GM12878 (cell line): ENCODE results near the gene FUT6. TPM values are rescaled to one million over a fixed set of nuclear protein-coding genes. Genes with fewer than 3 reads are reported as not detected.

Source experiments
- ATAC-seq: fragments of 200-7000 bp; cut with Tn5 transposase; 3 replicates; pipeline ENCODE4 v1.9.1; 2020; ENCODE audit warnings: mild to moderate bottlenecking, moderate library complexity
- BruUV-seq: library from RNA; stranded (reverse); fragments of 400-500 nt; replicated peaks from 2 replicates; lab custom pipeline; 2021; lab: Mats Ljungman, UMichigan
- CTCF ChIA-PET: fragments of 300-600 bp; sonication (Branson Sonifier 250); formaldehyde crosslinking; extraction: SDS; loops from one replicate; lab custom pipeline; 2021; ENCODE audit warnings: inconsistent platforms; lab: Yijun Ruan, JAX
- POLR2A ChIA-PET: fragments of 350-600 bp; formaldehyde crosslinking; extraction: SDS; loops from one replicate; lab custom pipeline; 2021; ENCODE audit warnings: inconsistent platforms; lab: Charles Lee
- RAD21 ChIA-PET: fragments of 300-600 bp; sonication (Branson Sonifier 250); formaldehyde crosslinking; loops from one replicate; lab custom pipeline; 2023; ENCODE audit warnings: antibody characterized with exemption; ENCODE audit not compliant: unreplicated experiment; lab: Charles Lee
- SMC1A ChIA-PET: fragments of 300-600 bp; sonication (Branson Sonifier 250); formaldehyde crosslinking; loops from one replicate; lab custom pipeline; 2023; ENCODE audit not compliant: unreplicated experiment, uncharacterized antibody; lab: Charles Lee
- DNase-seq: peaks from one replicate; pipeline ENCODE4 v3.0.0-alpha.2; 2011; ENCODE audit warnings: low read depth, low spot score
- FAIRE-seq: peaks from 3 replicates; lab custom pipeline; 2011; peaks lifted over from hg19 to GRCh38; lab: Jason Lieb, UNC
- H2AFZ ChIP-seq: 2 replicates; pipeline ENCODE4 v1.6.0; 2011; ENCODE audit warnings: low read depth, low read length, control low read depth; ENCODE audit not compliant: control insufficient read depth
- H3K27ac ChIP-seq: 2 replicates; pipeline ENCODE4 v1.5.1; 2011; ENCODE audit warnings: control low read depth; ENCODE audit not compliant: control insufficient read depth, insufficient read depth
- H3K27me3 ChIP-seq, 2 experiments: replicated peaks in 1 of 2; 2 replicates each; pipeline versions ENCODE4 v1.6.0 to v1.6.1; 2011; ENCODE audit warnings: low read length in 1 of 2; ENCODE audit not compliant: control insufficient read depth in 2 of 2, insufficient read depth in 2 of 2
- H3K36me3 ChIP-seq, 2 experiments: 2 replicates each; pipeline ENCODE4 v1.5.1; 2011; ENCODE audit warnings: low read length in 1 of 2; ENCODE audit not compliant: control insufficient read depth in 2 of 2, insufficient read depth in 2 of 2
- H3K4me1 ChIP-seq: 2 replicates; pipeline ENCODE4 v1.6.1; 2011; ENCODE audit warnings: mild to moderate bottlenecking, low read length, moderate library complexity, mixed read lengths; ENCODE audit not compliant: control insufficient read depth, insufficient read depth
- H3K4me2 ChIP-seq: 2 replicates; pipeline ENCODE4 v1.6.0; 2011; ENCODE audit warnings: control low read depth; ENCODE audit not compliant: control insufficient read depth, insufficient read depth
- H3K4me3 ChIP-seq: fragments of 200-600 bp; sonication (generic); 2 replicates; pipeline ENCODE4 v1.5.1; 2016
- H3K79me2 ChIP-seq: 2 replicates; pipeline ENCODE4 v1.6.0; 2011; ENCODE audit warnings: low read length; ENCODE audit not compliant: control insufficient read depth, insufficient read depth
- H3K9ac ChIP-seq: 2 replicates; pipeline ENCODE4 v1.8.0; 2011; ENCODE audit warnings: low read length, control low read depth, mixed read lengths; ENCODE audit not compliant: control insufficient read depth, insufficient read depth
- H3K9me3 ChIP-seq: replicated peaks from 3 replicates; pipeline ENCODE4 v1.5.1; 2011; ENCODE audit warnings: mild to moderate bottlenecking, low read length; ENCODE audit not compliant: control insufficient read depth, insufficient read depth
- H4K20me1 ChIP-seq: 2 replicates; pipeline ENCODE4 v1.6.0; 2011; ENCODE audit not compliant: control insufficient read depth, insufficient read depth
- CHD1 ChIP-seq: IDR thresholded peaks from 2 replicates; pipeline ENCODE4 v1.6.1; 2012; ENCODE audit warnings: low read depth, low read length, improper control_type of control experiment
- CHD4 ChIP-seq: fragments of 200-600 bp; sonication (generic); IDR thresholded peaks from 2 replicates; pipeline ENCODE4 v1.6.1; 2016; ENCODE audit warnings: mild to moderate bottlenecking
- CREM ChIP-seq: IDR thresholded peaks from 2 replicates; pipeline ENCODE4 v1.6.1; 2014; ENCODE audit warnings: antibody characterized with exemption, low read depth
- FOS ChIP-seq: IDR thresholded peaks from 3 replicates; pipeline ENCODE4 v1.6.1; 2011; ENCODE audit warnings: borderline replicate concordance; ENCODE audit not compliant: insufficient read length; ENCODE audit errors: extremely low read depth
- HDGF ChIP-seq: fragments of 450-650 bp; IDR thresholded peaks from 2 replicates; pipeline ENCODE4 v1.6.1; 2016; ENCODE audit warnings: antibody characterized with exemption
- JUNB ChIP-seq: IDR thresholded peaks from 2 replicates; pipeline ENCODE4 v1.6.1; 2016; ENCODE audit warnings: antibody characterized with exemption, mild to moderate bottlenecking
- MEF2A ChIP-seq: IDR thresholded peaks from 2 replicates; pipeline ENCODE4 v1.6.1; 2011; ENCODE audit warnings: low read depth, mild to moderate bottlenecking, low read length, moderate library complexity; ENCODE audit not compliant: insufficient read depth
- PAX8 ChIP-seq: fragments of 450-650 bp; IDR thresholded peaks from 2 replicates; pipeline ENCODE4 v1.6.1; 2017; ENCODE audit warnings: mild to moderate bottlenecking, moderate library complexity
- POLR2A ChIP-seq: IDR thresholded peaks from 2 replicates; pipeline ENCODE4 v1.6.1; 2011; ENCODE audit warnings: low read depth, mild to moderate bottlenecking, low read length
- RB1 ChIP-seq: fragments of 450-650 bp; formaldehyde crosslinking; IDR thresholded peaks from 2 replicates; pipeline ENCODE4 v1.6.1; 2017; ENCODE audit warnings: mild to moderate bottlenecking, borderline replicate concordance
- RUNX3 ChIP-seq: IDR thresholded peaks from 2 replicates; pipeline ENCODE4 v1.6.1; 2012; ENCODE audit warnings: low read length, inconsistent platforms
- SMC3 ChIP-seq: IDR thresholded peaks from 2 replicates; pipeline ENCODE4 v1.6.1; 2011; ENCODE audit warnings: low read length, improper control_type of control experiment, borderline replicate concordance
- SUPT20H ChIP-seq: IDR thresholded peaks from 2 replicates; pipeline ENCODE4 v1.6.1; 2011; ENCODE audit warnings: low read depth, mild to moderate bottlenecking, low read length, moderate library complexity, borderline replicate concordance; ENCODE audit not compliant: control insufficient read depth
- WGBS: methylation state at CpG from one replicate; pipeline ENCODE4 v1.1.6; 2016; ENCODE audit warnings: low lambda C conversion rate; ENCODE audit not compliant: insufficient replicate concordance, insufficient coverage; ENCODE audit errors: missing lambda C conversion rate; 5-methylcytosine and 5-hydroxymethylcytosine counted together
- in situ Hi-C: fragments of 300-500 bp; cut with MboI; formaldehyde crosslinking; loops from 9 replicates; pipeline ENCODE4 v1.14.3; 2018; ENCODE audit warnings: mixed read lengths
- intact Hi-C: fragments of 100-400 bp; cut with micrococcal nuclease; formaldehyde crosslinking; loops from one replicate; pipeline ENCODE4 v1.14.2; 2022; ENCODE audit not compliant: unreplicated experiment
- polyA plus RNA-seq, 11 experiments: library from polyadenylated mRNA; depleted of rRNA in 4 of 11; unstranded in 6 of 11; stranded (reverse) in 5 of 11; fragments of >200 nt; fragmentation: Nextera tagmentation in 4 of 11; fragmentation: Illumina TruSeq in 1 of 11; extraction: Ambion mirVana in 4 of 11; extraction: Trizol in 1 of 11; gene quantifications; 1 replicate in 1 of 11; 2 replicates in 10 of 11; pipeline versions ENCODE4 v1.2.1 to v1.2.3, GENCODE V29; 2011 to 2016; ENCODE audit warnings: inconsistent platforms in 2 of 11, missing spikeins in 2 of 11, low read depth in 1 of 11
- total RNA-seq, 4 experiments: library from RNA; depleted of rRNA in 3 of 4; stranded (reverse); fragments of >200 nt in 3 of 4; fragmentation: Illumina TruSeq in 1 of 4; extraction: Trizol in 1 of 4; gene quantifications; 2 replicates each; pipeline versions ENCODE4 v1.2.1 to v1.2.3, GENCODE V29; 2013 to 2021
- TF ChIP-seq, protein P1 (sequence below): fragments of 450-650 bp; conservative IDR thresholded peaks from 2 replicates; pipeline ENCODE4 v1.6.1; 2017; ENCODE audit warnings: mild to moderate bottlenecking, moderate library complexity
- TF ChIP-seq, protein P2 (sequence below): fragments of 450-650 bp; IDR thresholded peaks from 2 replicates; pipeline ENCODE4 v1.6.1; 2017; ENCODE audit warnings: low read depth, mild to moderate bottlenecking, moderate library complexity

Gene FUT6
- total and polyA plus RNA-seq, 10 of the 15 experiments (the other 5 are each of a cell fraction or from before 2014, with no cell fraction given), result not detected

DNA sequence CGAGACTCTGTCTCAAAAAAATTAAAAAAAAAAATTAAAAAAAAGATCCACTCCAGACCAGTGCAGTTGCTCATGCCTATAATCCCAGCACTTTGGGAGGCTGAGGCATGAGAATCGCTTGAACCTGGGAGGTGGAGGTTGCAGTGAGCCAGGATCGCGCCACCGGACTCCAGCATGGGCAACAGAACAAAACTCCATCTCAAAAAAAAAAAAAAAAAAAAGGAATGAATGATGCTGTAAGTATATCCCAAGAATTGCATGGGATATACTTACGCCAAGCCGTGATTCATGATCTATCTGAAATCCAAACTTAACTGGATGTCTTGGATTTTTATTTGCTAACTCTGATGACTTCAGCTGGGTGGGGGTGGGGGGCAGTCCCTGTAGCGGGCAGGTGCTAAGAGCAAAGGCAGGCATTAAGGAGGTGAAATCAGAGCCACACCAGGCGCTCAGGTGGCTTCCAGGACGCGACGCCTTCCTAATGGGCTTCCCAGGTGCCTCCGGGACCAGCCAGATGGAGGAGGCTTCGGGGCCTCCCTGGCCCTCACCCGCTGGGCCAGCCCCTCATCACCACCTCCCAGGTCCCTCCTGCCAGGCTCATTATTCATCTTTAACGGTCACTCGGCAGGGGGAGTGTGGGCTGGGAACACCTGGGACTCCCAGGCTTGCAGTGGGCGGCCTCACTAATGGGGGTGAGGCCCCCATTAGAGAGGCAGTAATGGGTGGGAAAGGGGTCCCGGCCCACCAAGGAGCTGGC, 42.2 kb upstream of the FUT6 start:
- Histone ChIP-seq H3K4me2 (no peak overlapping the region), H3K4me3 (no peak overlapping the region), H3K4me1 (no peaks in the 10 kb centered on the region), H2AFZ (no peak overlapping the region), H3K36me3 (no peaks in the 10 kb centered on the region), H3K27ac (no peak overlapping the region), H4K20me1 (no peaks in the 10 kb centered on the region), H3K79me2 (no peaks in the 10 kb centered on the region), H3K9ac (no peak overlapping the region), H3K27me3 (no peaks in the 10 kb centered on the region), H3K9me3 (no peaks in the 10 kb centered on the region)
- ATAC-seq (no peak), DNase-seq (no peak), FAIRE-seq (no peak)
- in situ Hi-C loops (no loop called here), intact Hi-C loops (no loop called here)
- ChIA-PET CTCF (no interaction called here), POLR2A (no interaction called here), RAD21 (no interaction called here), SMC1A (no interaction called here)
- WGBS, result 51% methylated on average over 19 of the region's 19 CpGs
- TF ChIP-seq SMC3 (no peak), MEF2A (no peak), CREM (no peak), RB1 (no peak), RUNX3 (no peak), CHD4 (no peak), FOS (no peak), PAX8 (no peak), POLR2A (no peak), SUPT20H (no peak), JUNB (no peak), HDGF (no peak), CHD1 (no peak)
- TF ChIP-seq, protein P1, sequence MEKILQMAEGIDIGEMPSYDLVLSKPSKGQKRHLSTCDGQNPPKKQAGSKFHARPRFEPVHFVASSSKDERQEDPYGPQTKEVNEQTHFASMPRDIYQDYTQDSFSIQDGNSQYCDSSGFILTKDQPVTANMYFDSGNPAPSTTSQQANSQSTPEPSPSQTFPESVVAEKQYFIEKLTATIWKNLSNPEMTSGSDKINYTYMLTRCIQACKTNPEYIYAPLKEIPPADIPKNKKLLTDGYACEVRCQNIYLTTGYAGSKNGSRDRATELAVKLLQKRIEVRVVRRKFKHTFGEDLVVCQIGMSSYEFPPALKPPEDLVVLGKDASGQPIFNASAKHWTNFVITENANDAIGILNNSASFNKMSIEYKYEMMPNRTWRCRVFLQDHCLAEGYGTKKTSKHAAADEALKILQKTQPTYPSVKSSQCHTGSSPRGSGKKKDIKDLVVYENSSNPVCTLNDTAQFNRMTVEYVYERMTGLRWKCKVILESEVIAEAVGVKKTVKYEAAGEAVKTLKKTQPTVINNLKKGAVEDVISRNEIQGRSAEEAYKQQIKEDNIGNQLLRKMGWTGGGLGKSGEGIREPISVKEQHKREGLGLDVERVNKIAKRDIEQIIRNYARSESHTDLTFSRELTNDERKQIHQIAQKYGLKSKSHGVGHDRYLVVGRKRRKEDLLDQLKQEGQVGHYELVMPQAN, result no peak
- TF ChIP-seq, protein P2, sequence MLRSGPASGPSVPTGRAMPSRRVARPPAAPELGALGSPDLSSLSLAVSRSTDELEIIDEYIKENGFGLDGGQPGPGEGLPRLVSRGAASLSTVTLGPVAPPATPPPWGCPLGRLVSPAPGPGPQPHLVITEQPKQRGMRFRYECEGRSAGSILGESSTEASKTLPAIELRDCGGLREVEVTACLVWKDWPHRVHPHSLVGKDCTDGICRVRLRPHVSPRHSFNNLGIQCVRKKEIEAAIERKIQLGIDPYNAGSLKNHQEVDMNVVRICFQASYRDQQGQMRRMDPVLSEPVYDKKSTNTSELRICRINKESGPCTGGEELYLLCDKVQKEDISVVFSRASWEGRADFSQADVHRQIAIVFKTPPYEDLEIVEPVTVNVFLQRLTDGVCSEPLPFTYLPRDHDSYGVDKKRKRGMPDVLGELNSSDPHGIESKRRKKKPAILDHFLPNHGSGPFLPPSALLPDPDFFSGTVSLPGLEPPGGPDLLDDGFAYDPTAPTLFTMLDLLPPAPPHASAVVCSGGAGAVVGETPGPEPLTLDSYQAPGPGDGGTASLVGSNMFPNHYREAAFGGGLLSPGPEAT, result no peak
- no TSS peak for BruUV-seq
